H1 (cell line): ENCODE results near the gene KCNIP3. TPM values are rescaled to one million over a fixed set of nuclear protein-coding genes. Genes with fewer than 3 reads are reported as not detected.

Source experiments
- CTCF ChIA-PET: fragments of 300-600 bp; sonication (Branson Sonifier 250); formaldehyde crosslinking; loops from one replicate; lab custom pipeline; 2021; ENCODE audit not compliant: partially characterized antibody; lab: Charles Lee
- POLR2A ChIA-PET: fragments of 300-600 bp; sonication (Branson Sonifier 250); formaldehyde crosslinking; loops from one replicate; lab custom pipeline; 2021; ENCODE audit warnings: inconsistent platforms; ENCODE audit not compliant: partially characterized antibody; lab: Charles Lee
- DNase-seq, 2 experiments: peaks; one replicate each; pipeline versions ENCODE4 v3.0.0 to v3.0.0-alpha.2; 2010 to 2022; ENCODE audit warnings: low spot score in 2 of 2, low read depth in 1 of 2, mixed read lengths in 1 of 2
- FAIRE-seq: peaks from 2 replicates; lab custom pipeline; 2011; peaks lifted over from hg19 to GRCh38; lab: Jason Lieb, UNC
- H2AFZ ChIP-seq: 2 replicates; pipeline ENCODE4 v1.8.1; 2012; ENCODE audit warnings: low read length, inconsistent platforms
- H2AK5ac ChIP-seq: 2 replicates; pipeline ENCODE4 v1.6.1; 2013; ENCODE audit warnings: low read depth, low read length
- H2BK120ac ChIP-seq: replicated peaks from 2 replicates; pipeline ENCODE3; 2013; ENCODE audit warnings: low read depth, low read length, inconsistent platforms
- H2BK12ac ChIP-seq: 2 replicates; pipeline ENCODE4 v1.6.1; 2013; ENCODE audit warnings: low read depth, low read length
- H2BK15ac ChIP-seq: 2 replicates; pipeline ENCODE4 v1.6.1; 2013; ENCODE audit warnings: low read length
- H2BK20ac ChIP-seq: 2 replicates; pipeline ENCODE4 v1.6.1; 2013; ENCODE audit warnings: low read length
- H2BK5ac ChIP-seq: 2 replicates; pipeline ENCODE4 v1.6.1; 2013; ENCODE audit warnings: low read depth, low read length
- H3K14ac ChIP-seq: 2 replicates; pipeline ENCODE4 v1.6.1; 2013; ENCODE audit warnings: inconsistent platforms; ENCODE audit not compliant: insufficient read length
- H3K18ac ChIP-seq: 2 replicates; pipeline ENCODE4 v1.6.1; 2013; ENCODE audit warnings: low read length; ENCODE audit errors: extremely low read depth
- H3K23ac ChIP-seq: 2 replicates; pipeline ENCODE4 v1.6.1; 2013; ENCODE audit warnings: inconsistent platforms; ENCODE audit not compliant: insufficient read length
- H3K23me2 ChIP-seq: 2 replicates; pipeline ENCODE4 v1.6.1; 2013; ENCODE audit warnings: low read depth, low read length
- H3K27ac ChIP-seq: 2 replicates; pipeline ENCODE4 v1.6.1; 2011; ENCODE audit warnings: low read depth, low read length, inconsistent platforms
- H3K27me3 ChIP-seq, 4 experiments: replicated peaks in 1 of 4; 1 replicate in 1 of 4; 2 replicates in 3 of 4; pipeline versions ENCODE4 v1.6.1 to v1.8.1; 2011 to 2013; ENCODE audit warnings: low read length in 3 of 4, mild to moderate bottlenecking in 3 of 4, inconsistent platforms in 2 of 4, mixed read lengths in 2 of 4, moderate library complexity in 1 of 4; ENCODE audit not compliant: control insufficient read depth in 3 of 4, insufficient read depth in 3 of 4; ENCODE audit errors: extremely low read depth in 1 of 4
- H3K36me3 ChIP-seq, 4 experiments: 2 replicates each; pipeline versions ENCODE4 v1.6.1 to v1.8.1; 2011 to 2013; ENCODE audit warnings: mild to moderate bottlenecking in 4 of 4, low read length in 3 of 4, moderate library complexity in 2 of 4, control low read depth in 1 of 4, inconsistent platforms in 1 of 4; ENCODE audit not compliant: insufficient read depth in 4 of 4, control insufficient read depth in 2 of 4
- H3K4ac ChIP-seq: replicated peaks from 2 replicates; pipeline ENCODE3; 2013; ENCODE audit warnings: low read length, low read depth, mixed read lengths, inconsistent platforms; ENCODE audit not compliant: insufficient read length
- H3K4me1 ChIP-seq, 4 experiments: replicated peaks in 1 of 4; 1 replicate in 1 of 4; 2 replicates in 3 of 4; pipeline versions ENCODE4 v1.6.1 to v1.8.1; 2011 to 2013; ENCODE audit warnings: low read length in 3 of 4, inconsistent platforms in 2 of 4, mixed read lengths in 1 of 4; ENCODE audit not compliant: insufficient read depth in 4 of 4, control insufficient read depth in 3 of 4
- H3K4me2 ChIP-seq, 2 experiments: 2 replicates each; pipeline versions ENCODE4 v1.6.1 to v1.8.1; 2011 to 2013; ENCODE audit warnings: low read depth in 2 of 2, low read length in 2 of 2, control low read depth in 1 of 2, inconsistent platforms in 1 of 2, mild to moderate bottlenecking in 1 of 2; ENCODE audit not compliant: insufficient read depth in 1 of 2
- H3K4me3 ChIP-seq, 4 experiments: fragments of 200-600, 300-600 bp in 1 of 4; sonication (generic), shearing (Covaris generic), sonication (Bioruptor Twin) in 1 of 4; 2 replicates each; pipeline versions ENCODE4 v1.5.1 to v1.8.1; 2011 to 2016; ENCODE audit warnings: low read length in 4 of 4, low read depth in 3 of 4, control low read depth in 2 of 4, inconsistent platforms in 2 of 4, mild to moderate bottlenecking in 2 of 4, mixed read lengths in 1 of 4, moderate library complexity in 1 of 4; ENCODE audit not compliant: insufficient read depth in 2 of 4; ENCODE audit errors: extremely low read depth in 1 of 4
- H3K56ac ChIP-seq: replicated peaks from 2 replicates; pipeline ENCODE3; 2013; ENCODE audit warnings: low read depth, mild to moderate bottlenecking, mixed read lengths, low read length, inconsistent platforms; ENCODE audit not compliant: insufficient read length
- H3K79me1 ChIP-seq: 2 replicates; pipeline ENCODE4 v1.6.1; 2013; ENCODE audit warnings: low read depth, low read length, control low read depth
- H3K79me2 ChIP-seq, 2 experiments: 2 replicates each; pipeline versions ENCODE4 v1.6.1 to v1.8.1; 2012 to 2013; ENCODE audit warnings: low read length in 2 of 2, mild to moderate bottlenecking in 2 of 2, inconsistent platforms in 1 of 2; ENCODE audit not compliant: insufficient read depth in 2 of 2, control insufficient read depth in 1 of 2
- H3K9ac ChIP-seq, 4 experiments: replicated peaks in 1 of 4; 1 replicate in 1 of 4; 2 replicates in 3 of 4; pipeline versions ENCODE4 v1.6.1 to v1.8.1; 2011 to 2013; ENCODE audit warnings: low read depth in 3 of 4, low read length in 3 of 4, control low read depth in 2 of 4, mild to moderate bottlenecking in 2 of 4, moderate library complexity in 2 of 4, inconsistent platforms in 1 of 4; ENCODE audit errors: extremely low read depth in 1 of 4
- H3K9me3 ChIP-seq, 2 experiments: 2 replicates each; pipeline versions ENCODE4 v1.6.1 to v1.8.1; 2012 to 2013; ENCODE audit warnings: mild to moderate bottlenecking in 2 of 2, moderate library complexity in 2 of 2, control low read depth in 1 of 2, inconsistent platforms in 1 of 2, low read depth in 1 of 2, low read length in 1 of 2, mixed read lengths in 1 of 2; ENCODE audit not compliant: insufficient read depth in 2 of 2
- H4K20me1 ChIP-seq, 2 experiments: replicated peaks in 1 of 2; 2 replicates each; pipeline versions ENCODE3 to v1.8.1; 2011 to 2013; ENCODE audit warnings: inconsistent platforms in 2 of 2, low read length in 2 of 2, mild to moderate bottlenecking in 1 of 2; ENCODE audit not compliant: insufficient read depth in 2 of 2, control insufficient read depth in 1 of 2
- H4K5ac ChIP-seq: 2 replicates; pipeline ENCODE4 v1.6.1; 2013; ENCODE audit warnings: low read length, low read depth, mixed read lengths, inconsistent platforms; ENCODE audit not compliant: insufficient read length
- H4K8ac ChIP-seq: 2 replicates; pipeline ENCODE4 v1.8.0; 2013; ENCODE audit warnings: mild to moderate bottlenecking, moderate library complexity, low read length, inconsistent platforms; ENCODE audit not compliant: insufficient read depth; ENCODE audit errors: extremely low read depth
- H4K91ac ChIP-seq: replicated peaks from 2 replicates; pipeline ENCODE3; 2013; ENCODE audit warnings: low read length, mixed read lengths, inconsistent platforms; ENCODE audit not compliant: insufficient read length
- TAF7 ChIP-seq: optimal IDR thresholded peaks from 2 replicates; pipeline ENCODE3; 2011; ENCODE audit warnings: low read depth, mild to moderate bottlenecking, inconsistent platforms, low read length, moderate library complexity, borderline replicate concordance
- WGBS, 2 experiments: shearing (Covaris generic) in 1 of 2; methylation state at CpG; one replicate each; pipeline versions ENCODE4 v1.1.6 to v1.1.7; 2013 to 2015; ENCODE audit warnings: low lambda C conversion rate in 2 of 2, mixed read lengths in 2 of 2, inconsistent platforms in 1 of 2, low coverage in 1 of 2, missing lambda C conversion rate in 1 of 2; ENCODE audit not compliant: insufficient replicate concordance in 2 of 2, insufficient coverage in 1 of 2, insufficient read length in 1 of 2; ENCODE audit errors: extremely low coverage in 1 of 2, missing lambda C conversion rate in 1 of 2; 5-methylcytosine and 5-hydroxymethylcytosine counted together
- polyA plus RNA-seq, 7 experiments: library from polyadenylated mRNA; depleted of rRNA in 3 of 7; stranded (reverse) in 5 of 7; unstranded in 2 of 7; fragments of >200 nt in 5 of 7; fragments of 200-250 nt in 2 of 7; gene quantifications; 1 replicate in 5 of 7; 2 replicates in 1 of 7; 4 replicates in 1 of 7; pipeline versions ENCODE4 v1.2.1 to v1.2.3, GENCODE V29; 2011 to 2013; ENCODE audit warnings: missing spikeins in 2 of 7, mixed read lengths in 2 of 7
- total RNA-seq: library from RNA; stranded (reverse); fragmentation: NEBNext Ultra II Directional; extraction: Animal tissue kit (Norgen Biotek cat#: 25700); gene quantifications from 2 replicates; pipeline ENCODE4 v1.2.1, GENCODE V29; 2021

Gene KCNIP3
- total and polyA plus RNA-seq, 2 of the 8 experiments (the other 6 are each of a cell fraction or from before 2014, with no cell fraction given) = 0.33 to 1.9 TPM

DNA sequence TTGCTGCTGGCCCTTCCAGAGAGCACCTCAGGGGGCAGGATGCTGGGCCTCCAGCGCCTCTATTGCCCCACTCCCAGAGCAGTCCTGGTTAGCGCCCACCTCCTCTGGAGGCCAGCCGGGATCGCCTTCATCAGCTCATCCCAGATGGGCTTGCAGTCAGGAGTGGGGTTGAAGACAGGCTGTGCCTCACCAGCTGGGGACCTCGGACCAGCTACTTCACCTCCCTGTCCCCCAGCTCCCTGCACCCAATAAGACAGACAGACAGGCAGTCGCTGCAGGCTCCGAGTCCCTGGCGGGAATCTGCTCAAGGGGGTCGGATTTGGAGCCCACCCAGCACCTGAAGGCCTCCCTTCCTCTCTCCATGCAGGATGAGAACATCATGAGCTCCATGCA is 86.5 kb downstream of the KCNIP3 start:
- Histone ChIP-seq H3K4me1 (peaks cover 0 to 2% (median 0%) of the 10 kb centered on the region in 4 experiments; a peak in 1 of 7 replicates), H3K23ac (no peak overlapping the region), H3K36me3 (no peaks in the 10 kb centered on the region), H3K4me3 (no peak overlapping the region), H2AK5ac (no peak overlapping the region), H2BK120ac (no peak overlapping the region), H3K23me2 (no peaks in the 10 kb centered on the region), H3K79me1 (no peaks in the 10 kb centered on the region), H3K27ac (no peak overlapping the region), H3K9me3 (peaks cover 59 to 84% of the 10 kb centered on the region in 2 experiments), H2BK20ac (no peak overlapping the region), H3K14ac (no peak overlapping the region), H4K91ac (no peak overlapping the region), H2AFZ (no peak overlapping the region), H3K79me2 (no peaks in the 10 kb centered on the region), H3K4ac (no peak overlapping the region), H4K5ac (no peak overlapping the region), H2BK5ac (no peak overlapping the region)
- CTCF ChIA-PET = interaction anchor here (2.0 kb wide), 1 partner anchor 20 kb away, joined by 6 read pairs; the partner anchor contains the start of gene FAHD2A
- DNase-seq = no peak
- no peak for TF ChIP-seq TAF7
- TF ChIP-seq, all 59 proteins: peak for 0
- WGBS, 2 experiments = 92% methylated on average over 9 of the region's 9 CpGs; no CpG with 5 or more reads in 1 of the 2 experiments
- Histone ChIP-seq H2BK15ac (no peak overlapping the region), H2BK12ac (no peak overlapping the region), H3K27me3 (peaks cover 0 to under 1% (median 0%) of the 10 kb centered on the region in 4 experiments; a peak in 1 of 7 replicates), H4K8ac (no peak overlapping the region), H3K9ac (no peak overlapping the region), H3K18ac (no peak overlapping the region), H4K20me1 (no peaks in the 10 kb centered on the region), H3K56ac (no peak overlapping the region), H3K4me2 (no peak overlapping the region)
- POLR2A ChIA-PET = no interaction called here
- no peak for FAIRE-seq
